Right lobe of liver (tissue), 6 donors: ENCODE data around the gene ZNF124. TPM values are rescaled to one million over a fixed set of nuclear protein-coding genes. Genes with fewer than 3 reads are reported as not detected.
A peak's percentile ranks its signal among the peaks of the same experiment; 100 is the strongest.
"Not testable (repeated sequence)": the region's sequence is repeated elsewhere in the genome, so short reads cannot be mapped to it uniquely, and the experiment has no call there.

Source experiments
- ATAC-seq, 4 donors: fragments of 200-7000 bp; cut with Tn5 transposase; one replicate each; pipeline ENCODE4 v1.9.1; 2020; ENCODE audit warnings: mild to moderate bottlenecking in 4 of 4, moderate library complexity in 4 of 4
- DNase-seq, 3 donors: peaks; one replicate each; pipeline ENCODE4 v3.0.0-alpha.2; 2020
- H3K27ac ChIP-seq, 3 donors: fragments of 200-600 bp; one replicate each; pipeline ENCODE4 v1.8.0; 2022
- H3K27me3 ChIP-seq, 2 donors: fragments of 200-600 bp; one replicate each; pipeline ENCODE4 v1.8.0; 2022
- H3K36me3 ChIP-seq, 4 donors: fragments of 200-600 bp; sonication (generic) in 1 of 4; one replicate each; pipeline versions ENCODE4 v1.5.1 to v1.8.0; 2017 to 2022; ENCODE audit warnings: control low read depth in 1 of 4
- H3K4me1 ChIP-seq, 4 donors: fragments of 200-600 bp; sonication (generic) in 1 of 4; one replicate each; pipeline versions ENCODE4 v1.5.1 to v1.8.0; 2017 to 2022; ENCODE audit warnings: control low read depth in 1 of 4
- H3K4me3 ChIP-seq, 3 donors: fragments of 200-600 bp; one replicate each; pipeline ENCODE4 v1.8.0; 2022
- H3K9me3 ChIP-seq, 4 donors: fragments of 200-600 bp; sonication (generic) in 1 of 4; one replicate each; pipeline versions ENCODE4 v1.5.1 to v1.8.0; 2017 to 2022; ENCODE audit warnings: control low read depth in 1 of 4
- POLR2A ChIP-seq: fragments of 450-650 bp; IDR thresholded peaks from one replicate; pipeline ENCODE4 v1.6.1; 2017; ENCODE audit warnings: antibody characterized with exemption, mild to moderate bottlenecking
- WGBS: methylation state at CpG from one replicate; pipeline ENCODE4 v1.1.6; 2018; ENCODE audit warnings: low coverage, low lambda C conversion rate; ENCODE audit not compliant: insufficient coverage; ENCODE audit errors: missing lambda C conversion rate; 5-methylcytosine and 5-hydroxymethylcytosine counted together
- intact Hi-C, 2 donors: fragments of 100-400 bp; cut with DNase I; formaldehyde crosslinking; loops; one replicate each; pipeline versions ENCODE4 v1.11.2 to v1.14.1; 2022
- long read RNA-seq: library from polyadenylated mRNA; unstranded; transcript quantifications from one replicate; pipeline ENCODE4 v2.0.0, GENCODE V29; 2019
- total RNA-seq, 6 experiments: library from RNA; depleted of rRNA in 2 of 6; stranded (reverse); fragments of >200 nt in 2 of 6; fragmentation: NEBNext Ultra II Directional in 3 of 6; extraction: Animal tissue kit (Norgen Biotek cat#: 25700) in 3 of 6; gene quantifications; one replicate each; pipeline versions ENCODE4 v1.1.0 to v1.2.4, GENCODE V29; 2016 to 2023
- TF ChIP-seq, protein P1 (sequence below), 4 donors: fragments of 200-600 bp in 3 of 4; fragments of 450-650 bp in 1 of 4; IDR thresholded peaks; one replicate each; pipeline versions ENCODE4 v1.5.1 to v1.8.0; 2016 to 2022; ENCODE audit warnings: antibody characterized with exemption in 4 of 4, mild to moderate bottlenecking in 2 of 4
- donor health status: DM: no; HTN: yes; CAD: no.
- donor health status: DM: no; HTN: no; CAD: no.
- donor health status: DM: no; HTN: no; CAD: no.
- donor health status: DM: no; HTN: yes; CAD: no.
- donor health status: DM: no; HTN: yes; CAD: no.

ZNF124 gene
- total RNA-seq = 10 to 100 TPM in 1 of 6 experiments, 1 to 10 TPM in 5; 5.4 to 13.8 (median 6.6) TPM
- long read RNA-seq, partial matches to known transcripts = 0 of 1 reads
- long read RNA-seq, other reads (novel, unspliced or antisense) = 1 of 1 reads

DNA sequence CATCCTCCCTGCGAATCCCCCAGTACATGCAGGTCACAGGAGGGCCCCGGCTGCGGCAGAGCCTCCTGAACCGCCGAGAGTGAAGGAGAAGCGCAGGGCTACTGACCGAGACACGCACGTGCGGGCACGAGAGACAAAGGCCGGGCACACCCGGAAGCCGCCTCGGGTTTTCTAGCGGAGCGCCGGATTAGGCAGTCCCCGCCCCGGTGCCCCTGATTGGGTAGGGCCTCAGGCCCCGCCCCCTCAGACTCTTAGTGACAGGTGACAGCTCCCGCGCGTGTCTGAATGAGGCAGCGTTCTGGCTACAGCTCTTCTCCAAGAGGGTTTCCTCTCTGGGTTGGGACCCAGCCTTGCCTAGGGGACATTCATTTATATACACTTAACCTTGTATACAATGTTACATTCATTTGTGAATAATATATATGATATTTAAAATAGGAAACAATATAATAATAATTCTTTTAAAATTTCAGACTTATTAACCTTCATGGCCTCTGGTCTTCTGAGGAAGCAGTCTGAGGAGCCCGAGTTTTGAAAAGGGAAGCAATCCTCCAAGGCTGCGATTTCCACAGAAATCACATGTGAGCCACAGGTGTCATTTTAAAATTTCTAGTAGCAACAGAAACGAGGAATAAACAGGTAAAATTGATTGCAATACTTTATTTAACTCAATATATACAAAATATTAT, at the start of gene ZNF124:
Gene ZNF124 (minus strand): TSS at position 146 of the 689 bp plus-strand sequence. CDS start 143 bp downstream, at position 3.
- WGBS = 38% methylated on average over 3 of the region's 28 CpGs
- intact Hi-C loops, DNase-seq, H3K27ac ChIP-seq, H3K27me3 ChIP-seq, H3K4me3 ChIP-seq, H3K4me1 ChIP-seq, H3K36me3 ChIP-seq, H3K9me3 ChIP-seq: not testable (repeated sequence)
- ATAC-seq = peak; percentile 99 to 100 (median 99)

DNA sequence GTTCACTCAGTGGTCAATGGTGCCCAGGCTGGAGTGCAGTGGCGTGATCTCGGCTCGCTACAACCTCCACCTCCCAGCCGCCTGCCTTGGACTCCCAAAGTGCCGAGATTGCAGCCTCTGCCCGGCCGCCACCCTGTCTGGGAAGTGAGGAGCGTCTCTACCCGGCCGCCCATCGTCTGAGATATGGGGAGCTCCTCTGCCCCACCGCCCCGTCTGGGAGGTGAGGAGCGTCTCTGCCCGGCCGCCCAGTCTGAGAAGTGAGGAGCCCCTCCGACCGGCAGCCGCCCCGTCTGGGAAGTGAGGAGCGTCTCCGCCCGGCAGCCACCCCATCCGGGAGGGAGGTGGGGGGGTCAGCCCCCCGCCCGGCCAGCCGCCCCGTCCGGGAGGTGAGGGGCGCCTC, 48.5 kb upstream of the ZNF124 start:
- H3K4me3 ChIP-seq, H3K27me3 ChIP-seq, H3K4me1 ChIP-seq, intact Hi-C loops, DNase-seq, ATAC-seq, H3K27ac ChIP-seq, H3K36me3 ChIP-seq, H3K9me3 ChIP-seq: not testable (repeated sequence)
- WGBS = no CpG with 5 or more reads among the region's 30 CpGs

DNA sequence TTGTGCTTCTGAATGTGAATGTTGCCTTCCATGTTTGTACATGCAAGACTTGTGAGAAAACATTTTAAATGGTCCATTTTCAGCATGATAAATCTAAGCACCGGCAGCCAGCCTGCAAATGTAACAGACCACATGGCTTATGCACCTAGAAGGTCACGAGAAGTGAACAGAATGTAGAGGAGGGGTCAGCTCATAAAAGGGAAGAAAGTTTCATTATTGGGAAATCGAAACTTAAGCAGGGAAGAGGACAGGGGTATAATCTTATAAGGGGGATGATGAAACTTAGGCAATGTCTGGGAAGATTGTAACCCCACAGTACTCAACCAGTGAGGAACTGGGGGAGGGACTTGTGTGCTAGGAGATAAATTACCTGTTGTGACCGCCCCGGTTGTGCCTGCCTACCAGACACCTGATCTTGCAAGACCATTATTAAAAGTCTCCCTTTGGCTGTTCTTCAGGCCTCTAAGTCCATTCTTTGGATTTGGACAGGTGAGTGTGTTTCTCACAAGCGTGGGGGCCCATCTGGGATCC, 46.4 kb upstream of the ZNF124 start:
- Histone ChIP-seq H3K9me3 (no peaks in the 10 kb centered on the region), H3K27me3 (no peaks in the 10 kb centered on the region), H3K27ac (no peak overlapping the region), H3K4me1 (no peaks in the 10 kb centered on the region), H3K4me3 (no peak overlapping the region), H3K36me3 (no peaks in the 10 kb centered on the region)
- ATAC-seq (no peak), DNase-seq (no peak)
- intact Hi-C loops = no loop called here
- no peak for TF ChIP-seq POLR2A
- TF ChIP-seq, protein P1, sequence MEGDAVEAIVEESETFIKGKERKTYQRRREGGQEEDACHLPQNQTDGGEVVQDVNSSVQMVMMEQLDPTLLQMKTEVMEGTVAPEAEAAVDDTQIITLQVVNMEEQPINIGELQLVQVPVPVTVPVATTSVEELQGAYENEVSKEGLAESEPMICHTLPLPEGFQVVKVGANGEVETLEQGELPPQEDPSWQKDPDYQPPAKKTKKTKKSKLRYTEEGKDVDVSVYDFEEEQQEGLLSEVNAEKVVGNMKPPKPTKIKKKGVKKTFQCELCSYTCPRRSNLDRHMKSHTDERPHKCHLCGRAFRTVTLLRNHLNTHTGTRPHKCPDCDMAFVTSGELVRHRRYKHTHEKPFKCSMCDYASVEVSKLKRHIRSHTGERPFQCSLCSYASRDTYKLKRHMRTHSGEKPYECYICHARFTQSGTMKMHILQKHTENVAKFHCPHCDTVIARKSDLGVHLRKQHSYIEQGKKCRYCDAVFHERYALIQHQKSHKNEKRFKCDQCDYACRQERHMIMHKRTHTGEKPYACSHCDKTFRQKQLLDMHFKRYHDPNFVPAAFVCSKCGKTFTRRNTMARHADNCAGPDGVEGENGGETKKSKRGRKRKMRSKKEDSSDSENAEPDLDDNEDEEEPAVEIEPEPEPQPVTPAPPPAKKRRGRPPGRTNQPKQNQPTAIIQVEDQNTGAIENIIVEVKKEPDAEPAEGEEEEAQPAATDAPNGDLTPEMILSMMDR (IDR thresholded peaks at IDR 0.05) = no peak
- 68% methylated on average over 4 of the region's 6 CpGs for WGBS

DNA sequence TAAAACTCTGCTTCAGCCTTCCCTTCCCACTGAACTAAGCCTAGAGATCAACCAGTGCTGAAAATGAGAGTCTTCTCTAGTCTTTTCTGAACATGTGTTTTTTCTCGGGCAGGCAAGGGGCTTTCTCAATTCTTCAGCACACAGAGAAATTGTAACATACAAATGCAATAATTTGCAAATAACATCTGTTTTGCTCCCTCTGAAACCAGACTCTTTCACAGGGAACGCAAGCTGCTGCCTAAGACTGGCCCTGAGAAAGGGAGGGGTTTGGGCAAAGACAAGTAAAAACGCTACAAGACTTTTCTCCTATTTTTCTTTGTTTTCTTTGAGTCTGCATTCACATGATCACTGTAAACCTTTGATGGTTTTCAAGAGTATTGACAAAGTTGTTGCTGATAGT, 44.4 kb upstream of the ZNF124 start:
- H3K27ac ChIP-seq = no peak overlapping the region
- TF ChIP-seq POLR2A = no peak
- TF ChIP-seq, protein P1 (IDR thresholded peaks at IDR 0.05) = no peak
- intact Hi-C loops = no loop called here
- ATAC-seq = no peak
- H3K36me3 ChIP-seq = no peaks in the 10 kb centered on the region
- WGBS = 59% methylated on average over 2 of the region's 3 CpGs
- no peaks in the 10 kb centered on the region for H3K9me3 ChIP-seq
- no peak overlapping the region for H3K4me3 ChIP-seq
- no peak for DNase-seq
- no peaks in the 10 kb centered on the region for H3K27me3 ChIP-seq
- no peaks in the 10 kb centered on the region for H3K4me1 ChIP-seq

DNA sequence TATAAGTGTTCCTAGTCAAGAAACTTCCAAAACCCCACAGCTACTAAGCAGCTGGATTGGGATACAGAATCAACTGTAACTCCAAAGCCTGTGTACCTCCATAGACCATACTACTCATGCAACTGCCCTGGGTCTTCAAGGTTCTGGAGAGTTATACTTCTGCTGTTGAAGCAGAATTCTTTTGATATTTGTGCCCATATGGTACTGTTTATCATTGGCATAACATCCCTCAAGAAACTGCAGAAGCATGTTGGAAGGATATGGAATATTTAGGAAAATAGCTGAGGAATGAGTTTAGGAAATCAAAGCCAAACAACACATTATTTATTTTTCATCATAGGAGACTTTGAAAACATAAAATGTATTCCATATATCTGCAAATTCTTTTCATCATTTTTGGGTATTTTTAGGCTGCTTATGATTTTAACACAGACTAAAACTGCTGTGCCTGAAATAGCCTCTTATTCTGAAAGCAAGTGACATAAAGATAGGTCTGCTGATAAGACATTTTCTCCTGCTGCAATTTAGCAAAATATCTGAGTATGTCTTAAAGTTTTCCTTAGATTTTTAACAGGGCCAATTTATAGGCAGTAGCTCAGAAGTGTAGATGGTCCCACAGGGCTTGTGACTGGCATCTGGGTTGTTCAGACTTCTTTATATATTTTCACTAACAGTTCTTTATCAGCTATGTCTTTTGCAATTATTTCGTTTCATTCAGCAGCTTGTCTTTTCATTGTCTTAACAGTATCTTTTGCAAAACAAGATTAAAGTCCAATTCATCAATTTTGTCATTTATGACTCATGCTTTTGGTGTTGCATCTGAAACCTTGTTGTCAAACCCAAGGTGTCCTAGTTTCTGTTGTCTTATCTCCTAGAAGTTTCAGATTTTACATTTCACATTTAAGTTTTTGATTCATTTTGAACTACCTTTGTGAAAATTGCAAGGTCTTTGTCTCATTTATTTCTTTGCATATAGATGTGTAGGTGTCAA, 41.1 kb upstream of the ZNF124 start:
- no peak overlapping the region for H3K27ac ChIP-seq
- TF ChIP-seq, protein P1 (IDR thresholded peaks at IDR 0.05) = no peak
- no peak for TF ChIP-seq POLR2A
- no peaks in the 10 kb centered on the region for H3K9me3 ChIP-seq
- no peaks in the 10 kb centered on the region for H3K36me3 ChIP-seq
- intact Hi-C loops = no loop called here
- no peak overlapping the region for H3K4me3 ChIP-seq
- peaks cover 0 to 7% (median 1%) of the 10 kb centered on the region in 4 donors for H3K4me1 ChIP-seq
- DNase-seq (no peak), ATAC-seq (no peak)
- no peaks in the 10 kb centered on the region for H3K27me3 ChIP-seq
- 46% methylated on average over 1 of the region's 1 CpG for WGBS
